MCF 10A (cell line): ENCODE data around the gene KRTAP1-4. TPM values are rescaled to one million over a fixed set of nuclear protein-coding genes. Genes with fewer than 3 reads are reported as not detected.

Source experiments
- BruUV-seq: library from RNA; stranded (reverse); fragments of 400-500 nt; replicated peaks from 2 replicates; lab custom pipeline; 2021; lab: Mats Ljungman, UMichigan
- CTCF ChIA-PET: fragments of 300-600 bp; sonication (Branson Sonifier 250); formaldehyde crosslinking; extraction: SDS; loops from one replicate; lab custom pipeline; 2021; ENCODE audit warnings: antibody characterized with exemption, inconsistent platforms; lab: Yijun Ruan, JAX
- POLR2A ChIA-PET: fragments of 300-600, 350-650 bp; sonication (Branson Sonifier 250); formaldehyde crosslinking; extraction: SDS; loops from one replicate; lab custom pipeline; 2020; ENCODE audit warnings: antibody characterized with exemption, inconsistent platforms; lab: Yijun Ruan, JAX
- DNase-seq: peaks from one replicate; pipeline ENCODE4 v3.0.0-alpha.2; 2018; ENCODE audit not compliant: unreplicated experiment
- H3K27ac Mint-ChIP-seq: one replicate; pipeline ENCODE4 v1.8.0; 2022; ENCODE audit warnings: mild to moderate bottlenecking, low read depth, mixed read lengths; ENCODE audit not compliant: unreplicated experiment
- H3K27me3 Mint-ChIP-seq: one replicate; pipeline ENCODE4 v1.8.0; 2022; ENCODE audit warnings: mixed read lengths; ENCODE audit not compliant: insufficient read depth, unreplicated experiment
- H3K36me3 Mint-ChIP-seq: one replicate; pipeline ENCODE4 v1.8.0; 2022; ENCODE audit warnings: mild to moderate bottlenecking, moderate library complexity, mixed read lengths; ENCODE audit not compliant: insufficient read depth, unreplicated experiment
- H3K4me1 Mint-ChIP-seq: one replicate; pipeline ENCODE4 v1.8.0; 2022; ENCODE audit warnings: mixed read lengths; ENCODE audit not compliant: insufficient read depth, unreplicated experiment
- H3K4me3 Mint-ChIP-seq: one replicate; pipeline ENCODE4 v1.8.0; 2022; ENCODE audit warnings: mild to moderate bottlenecking, moderate library complexity, mixed read lengths; ENCODE audit not compliant: unreplicated experiment
- H3K9me3 Mint-ChIP-seq: one replicate; pipeline ENCODE4 v1.8.0; 2022; ENCODE audit warnings: mixed read lengths; ENCODE audit not compliant: unreplicated experiment
- CTCF ChIP-seq: fragments of 200-600 bp; IDR thresholded peaks from one replicate; pipeline ENCODE4 v1.8.0; 2022; ENCODE audit warnings: antibody characterized with exemption, mild to moderate bottlenecking; ENCODE audit not compliant: unreplicated experiment
- intact Hi-C: fragments of 100-400 bp; cut with micrococcal nuclease; formaldehyde crosslinking; loops from 2 replicates; pipeline ENCODE4 v1.14.1; 2022
- total RNA-seq: library from RNA; stranded (reverse); gene quantifications from 2 replicates; pipeline ENCODE4 v1.2.3, GENCODE V29; 2022

The KRTAP1-4 gene
- total RNA-seq, 1 experiment from 2014 or later = not detected

- Mint-ChIP-seq H3K4me3 (no peak overlapping the region), H3K27ac (no peak overlapping the region), H3K27me3 (no peaks in the 10 kb centered on the region), H3K9me3 (no peaks in the 10 kb centered on the region), H3K4me1 (no peaks in the 10 kb centered on the region), H3K36me3 (no peaks in the 10 kb centered on the region)
- ChIA-PET CTCF (interaction anchor here (0.6 to 1.3 kb wide), 4 partner anchors 159 to 1178 kb away, joined by 3 to 4 read pairs (median 3); no protein-coding TSS in a partner anchor), POLR2A (interaction anchor here (0.5 kb wide), 1 partner anchor 1031 kb away, joined by 3 read pairs; no protein-coding TSS in a partner anchor)
- intact Hi-C loops = no loop called here
- no peak for TF ChIP-seq CTCF
- no peak for DNase-seq
- no TSS peak for BruUV-seq
Observed at GRCh38 chr17:40995116-40995515, 34.9 kb downstream of the KRTAP1-4 start.

GRCh38 chr17:40993839-40994238 lies 36.2 kb downstream of the KRTAP1-4 start, which contains the start of gene KRTAP3-3:
Gene KRTAP3-3 (minus strand): TSS chr17:40994164. CDS start chr17:40994097, 67 bp downstream.
- ChIA-PET CTCF (no interaction called here), POLR2A (no interaction called here)
- no TSS peak for BruUV-seq
- H3K27me3 Mint-ChIP-seq = no peaks in the 10 kb centered on the region
- TF ChIP-seq CTCF = no peak
- H3K9me3 Mint-ChIP-seq = no peaks in the 10 kb centered on the region
- DNase-seq = no peak
- no peak within 1 kb of the TSS for H3K27ac Mint-ChIP-seq
- intact Hi-C loops = no loop called here
- no peak within 1 kb of the TSS for H3K4me3 Mint-ChIP-seq
- no peaks in the 10 kb centered on the region for H3K4me1 Mint-ChIP-seq
- no peaks in the 10 kb centered on the region for H3K36me3 Mint-ChIP-seq

DNA sequence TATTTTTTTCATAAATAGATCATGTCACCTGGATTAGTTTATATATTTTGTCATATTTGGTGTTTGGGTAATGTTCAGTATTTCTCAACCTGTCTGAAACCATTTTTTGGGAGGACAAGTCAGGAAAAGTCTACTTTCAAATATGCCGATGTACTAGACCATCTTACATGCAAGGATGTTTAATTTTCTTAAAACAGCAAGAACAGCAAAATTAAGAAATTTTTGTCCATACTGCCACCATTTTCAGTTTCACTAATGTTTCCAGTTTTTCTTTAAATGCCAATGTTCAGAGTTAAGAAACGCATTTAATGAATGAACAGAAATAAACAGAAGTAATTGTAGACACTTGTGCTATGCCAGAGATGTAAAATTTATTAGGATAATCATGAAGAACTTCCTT lies 36.9 kb downstream of the KRTAP1-4 start:
- POLR2A ChIA-PET = interaction anchor here (0.8 kb wide), 1 partner anchor 11 kb away, joined by 3 read pairs; no protein-coding TSS in a partner anchor
- no TSS peak for BruUV-seq
- Mint-ChIP-seq H3K27me3 (no peaks in the 10 kb centered on the region), H3K4me1 (no peaks in the 10 kb centered on the region), H3K9me3 (no peaks in the 10 kb centered on the region), H3K27ac (no peak overlapping the region), H3K4me3 (no peak overlapping the region), H3K36me3 (no peaks in the 10 kb centered on the region)
- no peak for TF ChIP-seq CTCF
- CTCF ChIA-PET = interaction anchor here (0.6 kb wide), 1 partner anchor 30 kb away, joined by 3 read pairs; no protein-coding TSS in a partner anchor
- intact Hi-C loops = no loop called here
- DNase-seq = no peak

DNA sequence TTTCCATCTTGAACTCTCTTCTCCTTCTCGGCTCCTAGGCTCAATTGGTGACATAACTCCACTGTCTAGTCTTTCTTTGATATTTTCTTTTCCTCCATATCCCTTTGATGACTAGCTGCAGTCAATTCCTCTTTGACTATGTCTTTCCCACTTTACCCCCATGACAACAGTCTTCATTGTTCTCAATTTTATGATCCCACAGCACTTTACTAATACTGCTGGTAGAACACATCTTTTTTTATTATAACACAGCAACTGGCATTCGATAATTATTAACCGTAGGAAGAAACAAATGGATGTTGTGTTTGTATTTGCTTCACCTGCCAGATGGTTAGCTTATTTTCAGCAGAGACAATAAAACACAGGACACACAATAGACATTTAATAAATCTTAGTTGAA lies 37.3 kb downstream of the KRTAP1-4 start:
- no peaks in the 10 kb centered on the region for H3K9me3 Mint-ChIP-seq
- TF ChIP-seq CTCF = no peak
- no peak for DNase-seq
- no peak overlapping the region for H3K4me3 Mint-ChIP-seq
- no peaks in the 10 kb centered on the region for H3K36me3 Mint-ChIP-seq
- ChIA-PET CTCF (no interaction called here), POLR2A (interaction anchor here (0.7 to 0.8 kb wide), 2 partner anchors 11 to 264 kb away, joined by 3 read pairs; no protein-coding TSS in a partner anchor)
- no peaks in the 10 kb centered on the region for H3K27me3 Mint-ChIP-seq
- no TSS peak for BruUV-seq
- intact Hi-C loops = no loop called here
- H3K27ac Mint-ChIP-seq = no peak overlapping the region
- peaks cover 3% of the 10 kb centered on the region for H3K4me1 Mint-ChIP-seq
